KOPT-K1 (cell line): Measurements from ENCODE around the gene DTNB.
A peak's percentile ranks its signal among the peaks of the same experiment; 100 is the strongest.

ENCODE experiments used
- H3K27ac ChIP-seq: fragments of 200-600 bp; sonication (generic); 2 replicates; pipeline ENCODE4 v1.5.1; 2016; ENCODE audit warnings: antibody characterized with exemption, mild to moderate bottlenecking, low read depth, low read length; ENCODE audit not compliant: poor library complexity, severe bottlenecking
- H3K36me3 ChIP-seq: fragments of 200-600 bp; sonication (generic); 2 replicates; pipeline ENCODE4 v1.5.1; 2017; ENCODE audit warnings: antibody characterized with exemption, mild to moderate bottlenecking, low read length, moderate library complexity; ENCODE audit not compliant: insufficient read depth
- H3K9me3 ChIP-seq: fragments of 200-600 bp; sonication (generic); 2 replicates; pipeline ENCODE4 v1.5.1; 2017; ENCODE audit warnings: antibody characterized with exemption, low read length, mild to moderate bottlenecking; ENCODE audit not compliant: insufficient read depth, poor library complexity, severe bottlenecking

The DTNB gene

GRCh38 chr2:25335204-25335603, 338.2 kb downstream of the DTNB start:
- H3K36me3 ChIP-seq, result 0 out of 2 replicates have a peak, but pooled peaks cover 4% of the 10 kb centered on the region
- no peaks in the 10 kb centered on the region for H3K9me3 ChIP-seq
- peak overlapping the region; percentile 27 for H3K27ac ChIP-seq

GRCh38 chr2:25334482-25334881, 338.9 kb downstream of the DTNB start:
- H3K9me3 ChIP-seq, result no peaks in the 10 kb centered on the region
- peak overlapping the region; percentile 27 for H3K27ac ChIP-seq
- 0 out of 2 replicates have a peak, but pooled peaks cover 4% of the 10 kb centered on the region for H3K36me3 ChIP-seq

GRCh38 chr2:25333981-25334380, 339.4 kb downstream of the DTNB start:
- 0 out of 2 replicates have a peak, but pooled peaks cover 4% of the 10 kb centered on the region for H3K36me3 ChIP-seq
- H3K27ac ChIP-seq, result peak overlapping the region; percentile 27
- H3K9me3 ChIP-seq, result no peaks in the 10 kb centered on the region

DNA sequence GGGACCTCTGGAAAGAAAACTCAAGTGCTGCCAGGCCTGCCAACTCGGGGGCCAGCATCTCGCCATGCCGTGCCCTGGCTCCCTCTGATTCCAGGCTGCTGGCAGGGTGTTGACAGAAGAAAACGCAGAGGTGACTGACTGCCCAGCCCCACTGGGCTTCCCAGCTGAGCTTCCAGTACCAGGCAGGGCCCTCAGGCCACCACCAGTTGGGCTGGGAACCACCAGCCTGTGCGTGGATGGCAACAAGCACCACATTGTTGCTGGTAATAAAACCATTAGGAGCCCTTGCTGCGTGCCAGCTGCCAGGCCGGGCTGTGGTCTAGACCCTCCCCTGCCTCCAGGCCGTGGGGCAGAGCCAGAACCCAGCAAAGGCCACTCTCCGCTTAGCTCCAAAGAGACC, 340.8 kb downstream of the DTNB start:
- Histone ChIP-seq H3K27ac (no peak overlapping the region), H3K9me3 (peaks cover 4% of the 10 kb centered on the region), H3K36me3 (peaks cover 2% of the 10 kb centered on the region; the same call in 1 of the 2 replicates)

- peaks cover 9% of the 10 kb centered on the region; the same call in 1 of the 2 replicates for H3K36me3 ChIP-seq
- no peak overlapping the region for H3K27ac ChIP-seq
- H3K9me3 ChIP-seq, result peaks cover 11% of the 10 kb centered on the region
Observed at GRCh38 chr2:25331686-25332365, 341.6 kb downstream of the DTNB start.

DNA sequence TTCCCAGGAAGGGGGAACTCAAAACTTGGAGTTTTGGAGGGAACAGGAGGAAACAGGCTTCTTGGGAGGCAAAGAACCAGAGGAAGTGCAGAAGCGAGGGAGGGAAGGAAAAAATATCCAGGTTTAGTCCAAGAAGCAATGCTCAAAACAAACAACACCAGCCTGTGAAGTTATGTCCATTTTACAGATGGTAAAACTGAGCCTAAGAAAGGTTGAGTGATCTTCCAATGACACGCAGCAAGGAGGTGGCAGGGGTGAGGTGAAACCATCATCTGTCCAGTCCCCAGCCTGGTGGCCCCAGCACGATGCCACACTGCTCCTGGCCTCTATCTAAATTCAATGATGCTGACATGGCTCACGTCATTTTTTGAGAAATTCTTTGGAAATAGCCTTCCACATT, 342.4 kb downstream of the DTNB start:
- Histone ChIP-seq H3K9me3 (peaks cover 18% of the 10 kb centered on the region), H3K27ac (no peak overlapping the region), H3K36me3 (peaks cover 17% of the 10 kb centered on the region; the same call in 1 of the 2 replicates)

DNA sequence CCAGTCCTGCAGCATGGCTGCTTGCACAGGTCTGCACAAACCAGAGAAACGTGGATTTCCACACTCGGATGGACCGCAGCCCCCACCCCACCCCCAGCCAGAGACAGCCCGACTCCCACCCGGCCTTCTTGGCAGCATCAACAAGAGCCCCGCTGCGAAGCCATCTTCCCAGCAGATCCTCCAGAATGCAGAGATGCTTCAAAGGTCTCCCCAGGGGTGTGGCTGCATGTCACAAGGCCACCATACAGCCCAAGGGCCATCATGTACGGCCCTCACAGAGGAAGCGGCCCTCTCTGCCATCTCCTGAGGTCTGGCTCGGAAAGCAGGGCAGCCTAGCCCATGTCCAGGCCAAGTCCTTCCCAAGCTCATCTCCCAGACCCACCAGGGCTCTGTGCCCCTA, 343.1 kb downstream of the DTNB start:
- no peak overlapping the region for H3K27ac ChIP-seq
- H3K36me3 ChIP-seq, result peaks cover 17% of the 10 kb centered on the region; the same call in 1 of the 2 replicates
- H3K9me3 ChIP-seq, result peaks cover 18% of the 10 kb centered on the region

GRCh38 chr2:25328152-25329085, 345.0 kb downstream of the DTNB start:
- H3K36me3 ChIP-seq, result peaks cover 17% of the 10 kb centered on the region; the same call in 1 of the 2 replicates
- H3K27ac ChIP-seq, result no peak overlapping the region
- H3K9me3 ChIP-seq, result peaks cover 18% of the 10 kb centered on the region
